Gastroesophageal sphincter (tissue), 3 donors: ENCODE data around the gene ZNF576.

Experiments
- EP300 ChIP-seq: sonication (generic); formaldehyde crosslinking; IDR thresholded peaks from one replicate; pipeline ENCODE4 v1.6.1; 2017; ENCODE audit warnings: antibody characterized with exemption, mild to moderate bottlenecking
- POLR2A ChIP-seq, 2 donors: fragments of 450-650 bp; IDR thresholded peaks; one replicate each; pipeline ENCODE4 v1.6.1; 2017; ENCODE audit warnings: antibody characterized with exemption in 2 of 2, mild to moderate bottlenecking in 2 of 2, moderate library complexity in 1 of 2
- POLR2AphosphoS5 ChIP-seq: sonication (generic); formaldehyde crosslinking; IDR thresholded peaks from one replicate; pipeline ENCODE4 v1.6.1; 2017; ENCODE audit warnings: antibody characterized with exemption
- TF ChIP-seq, protein P1 (sequence below), 4 experiments: fragments of 200-600 bp in 2 of 4; fragments of 450-650 bp in 2 of 4; sonication (generic) in 1 of 4; IDR thresholded peaks; one replicate each; pipeline ENCODE4 v1.5.1; 2017 to 2019; ENCODE audit warnings: antibody characterized with exemption in 4 of 4, mild to moderate bottlenecking in 2 of 4, moderate library complexity in 2 of 4

DNA sequence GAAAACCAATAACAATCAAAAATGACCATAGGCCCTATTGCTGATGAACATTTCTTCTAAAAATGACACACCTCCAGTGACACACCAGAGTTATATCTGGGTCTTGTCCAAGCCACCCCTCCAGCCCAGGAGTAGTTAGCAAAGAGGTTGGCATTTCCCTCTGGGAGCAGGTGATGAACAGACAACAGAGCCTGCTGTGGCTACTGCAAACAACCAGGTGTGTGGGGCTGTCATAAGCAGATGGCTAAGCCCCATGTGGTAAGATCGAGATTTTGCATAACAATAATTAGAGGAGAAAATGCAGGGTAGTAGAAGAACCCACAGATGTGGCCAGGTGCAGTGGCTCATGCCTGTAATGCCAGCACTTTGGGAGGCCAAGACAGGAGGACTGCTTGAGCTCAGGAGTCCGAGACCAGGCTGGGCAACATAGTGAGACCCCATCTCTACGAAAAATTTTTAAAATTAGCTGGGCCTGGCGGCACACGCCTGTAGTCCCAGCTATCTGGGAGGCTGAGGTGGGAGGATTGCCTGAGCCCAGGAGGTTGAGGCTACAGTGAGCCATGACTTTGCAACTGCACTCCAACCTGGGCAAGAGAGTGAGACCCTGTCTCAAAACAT, 26.1 kb upstream of the ZNF576 start:
- TF ChIP-seq, protein P1, sequence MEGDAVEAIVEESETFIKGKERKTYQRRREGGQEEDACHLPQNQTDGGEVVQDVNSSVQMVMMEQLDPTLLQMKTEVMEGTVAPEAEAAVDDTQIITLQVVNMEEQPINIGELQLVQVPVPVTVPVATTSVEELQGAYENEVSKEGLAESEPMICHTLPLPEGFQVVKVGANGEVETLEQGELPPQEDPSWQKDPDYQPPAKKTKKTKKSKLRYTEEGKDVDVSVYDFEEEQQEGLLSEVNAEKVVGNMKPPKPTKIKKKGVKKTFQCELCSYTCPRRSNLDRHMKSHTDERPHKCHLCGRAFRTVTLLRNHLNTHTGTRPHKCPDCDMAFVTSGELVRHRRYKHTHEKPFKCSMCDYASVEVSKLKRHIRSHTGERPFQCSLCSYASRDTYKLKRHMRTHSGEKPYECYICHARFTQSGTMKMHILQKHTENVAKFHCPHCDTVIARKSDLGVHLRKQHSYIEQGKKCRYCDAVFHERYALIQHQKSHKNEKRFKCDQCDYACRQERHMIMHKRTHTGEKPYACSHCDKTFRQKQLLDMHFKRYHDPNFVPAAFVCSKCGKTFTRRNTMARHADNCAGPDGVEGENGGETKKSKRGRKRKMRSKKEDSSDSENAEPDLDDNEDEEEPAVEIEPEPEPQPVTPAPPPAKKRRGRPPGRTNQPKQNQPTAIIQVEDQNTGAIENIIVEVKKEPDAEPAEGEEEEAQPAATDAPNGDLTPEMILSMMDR (IDR thresholded peaks at IDR 0.05), result no peak
- TF ChIP-seq POLR2AphosphoS5 (no peak), POLR2A (IDR thresholded peaks at IDR 0.05) (no peak), EP300 (no peak)
